GM21723 (cell line): ENCODE results near the gene ARHGEF11.
"Not testable (repeated sequence)": the region's sequence is repeated elsewhere in the genome, so short reads cannot be mapped to it uniquely, and the experiment has no call there.

Source experiments
- ATAC-seq: cut with Tn5 transposase; IDR thresholded peaks from one replicate; pipeline ENCODE4 v1.9.1; 2021; ENCODE audit warnings: mild to moderate bottlenecking, moderate library complexity; ENCODE audit not compliant: unreplicated experiment

The ARHGEF11 gene

DNA sequence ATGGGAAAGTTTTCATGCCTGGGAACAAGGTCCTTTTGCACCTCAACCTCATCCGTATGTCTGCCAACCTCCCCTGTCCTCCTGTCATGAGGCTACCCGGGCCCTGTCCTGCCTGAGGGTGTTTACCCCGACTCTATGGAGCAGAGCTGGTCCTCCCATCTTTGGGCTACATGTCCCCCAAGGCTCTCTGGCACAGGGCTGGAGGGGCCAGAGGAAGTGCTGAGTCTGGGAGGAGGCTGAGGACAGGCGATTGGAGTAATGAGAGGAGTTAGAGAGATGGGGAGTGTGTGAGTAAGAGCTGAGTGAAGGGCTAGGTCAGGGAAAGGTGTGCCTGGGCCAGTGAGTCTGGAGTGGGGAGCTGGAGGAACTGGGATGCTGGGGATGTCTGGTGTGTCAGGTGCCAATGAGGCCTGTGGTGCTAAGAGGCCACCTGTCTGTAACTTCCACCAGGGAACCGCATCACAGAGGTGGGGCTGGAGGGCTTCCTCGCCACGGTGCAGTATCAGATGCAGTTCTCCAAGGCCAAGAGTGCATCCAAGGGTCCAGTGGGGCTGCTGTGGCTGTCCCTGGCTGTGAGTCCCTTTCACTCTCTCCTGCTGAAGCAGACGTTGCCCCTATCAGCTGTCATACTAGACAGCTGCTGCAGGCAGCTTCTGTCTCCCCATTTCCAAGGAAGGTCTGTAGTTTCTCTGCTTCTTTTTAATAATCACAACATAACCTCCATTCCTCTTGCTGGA, 113.4 kb downstream of the ARHGEF11 start:
- no peak for ATAC-seq

GRCh38 chr1:156931211-156931952, 114.2 kb downstream of the ARHGEF11 start:
- no peak for ATAC-seq

DNA sequence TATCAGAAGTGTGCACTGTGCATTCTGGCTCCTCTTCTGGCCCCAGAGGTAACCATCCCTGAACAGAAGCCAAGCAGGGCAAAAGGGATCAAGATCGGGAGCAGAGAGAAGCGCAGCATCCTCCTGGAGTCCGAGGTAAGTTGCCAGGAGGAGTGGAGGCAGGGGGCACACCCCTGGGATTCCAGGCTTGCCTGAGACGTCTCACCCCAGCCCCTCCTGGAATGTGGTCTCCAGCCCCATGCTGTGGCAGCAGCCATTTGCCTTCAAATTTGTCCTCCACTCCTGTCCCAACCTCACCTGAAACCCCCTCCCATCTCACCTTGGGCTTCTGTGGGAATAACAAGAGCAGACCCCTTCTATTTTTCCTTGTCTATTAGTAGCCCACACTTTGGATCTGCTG, 115.1 kb downstream of the ARHGEF11 start:
- ATAC-seq = no peak

GRCh38 chr1:156929596-156930238, 115.8 kb downstream of the ARHGEF11 start:
- ATAC-seq = no peak

DNA sequence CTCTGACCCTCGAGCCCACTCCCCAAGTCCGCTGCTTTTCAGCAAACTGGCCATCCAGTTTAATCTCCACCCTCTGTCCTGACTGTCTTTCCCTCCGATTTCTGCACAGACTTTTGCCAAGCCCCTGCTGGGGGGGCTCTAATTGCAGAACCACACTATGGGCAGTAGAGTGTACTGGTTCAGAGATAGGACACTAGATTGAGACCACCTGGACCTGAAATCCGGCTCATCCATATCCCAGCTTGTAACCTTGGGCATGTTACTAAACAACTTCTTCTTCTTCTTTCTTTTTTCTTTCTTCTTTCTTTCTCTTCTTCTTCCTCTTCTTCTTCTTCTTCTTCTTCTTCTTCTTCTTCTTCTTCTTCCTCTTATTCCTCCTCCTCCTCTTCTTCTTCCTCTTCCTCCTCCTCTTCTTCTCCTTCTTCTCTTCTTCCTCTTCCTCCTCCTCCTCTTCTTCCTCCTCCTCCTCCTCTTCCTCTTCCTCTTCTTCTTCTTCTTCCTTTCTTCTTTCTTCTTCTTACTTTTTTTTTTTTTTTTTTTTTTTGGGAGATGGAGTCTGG, 117.4 kb downstream of the ARHGEF11 start:
- ATAC-seq = no peak

GRCh38 chr1:156927215-156928042, 118.1 kb downstream of the ARHGEF11 start:
- ATAC-seq = no peak

- not testable (repeated sequence) for ATAC-seq
Measured at GRCh38 chr1:156926695-156927094, 118.8 kb downstream of the ARHGEF11 start.

GRCh38 chr1:156926175-156926574, 119.4 kb downstream of the ARHGEF11 start:
- ATAC-seq = no peak

DNA sequence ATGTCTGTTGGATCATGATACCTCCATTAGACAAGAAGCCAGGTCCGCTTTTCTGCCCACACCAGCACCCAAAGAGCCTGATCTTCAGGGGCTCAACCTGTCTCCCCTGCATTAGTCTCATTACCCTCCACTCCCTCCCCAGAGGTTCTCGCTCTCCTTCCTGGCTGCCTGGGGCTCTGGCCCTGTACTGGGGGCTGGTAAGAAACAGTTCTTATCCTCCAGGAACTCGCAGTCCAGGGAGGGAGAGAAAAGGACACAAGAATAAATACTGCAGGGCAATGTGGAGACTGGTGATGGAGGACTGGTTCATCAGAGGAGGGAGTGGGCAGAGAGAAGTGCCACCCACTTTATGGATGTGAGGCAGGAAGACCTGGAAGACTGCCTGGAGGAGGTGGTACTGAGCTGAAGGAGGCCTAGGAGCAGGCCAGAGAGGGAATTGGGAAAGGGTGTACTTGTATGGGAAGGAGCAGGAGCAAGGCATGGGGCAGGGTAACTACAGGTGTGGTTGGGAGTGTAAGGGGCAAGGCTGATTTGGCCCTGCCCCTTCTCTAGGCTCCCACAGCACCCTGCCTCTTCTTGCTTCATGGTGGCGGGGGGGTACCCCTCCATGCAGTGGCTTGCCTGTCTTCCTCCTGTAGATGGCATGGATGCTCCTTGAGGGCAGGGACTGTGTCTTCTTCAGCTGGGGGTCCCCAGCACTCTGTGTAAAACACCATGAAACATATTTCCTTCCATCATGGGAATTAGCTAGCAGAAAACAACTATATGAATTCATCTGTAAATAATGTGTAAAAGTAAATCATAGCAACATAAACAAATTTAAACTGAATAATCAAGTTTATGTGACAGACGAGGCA, 120.2 kb downstream of the ARHGEF11 start:
- ATAC-seq = no peak

- ATAC-seq = no peak
Measured at GRCh38 chr1:156924478-156925153, 120.9 kb downstream of the ARHGEF11 start.

DNA sequence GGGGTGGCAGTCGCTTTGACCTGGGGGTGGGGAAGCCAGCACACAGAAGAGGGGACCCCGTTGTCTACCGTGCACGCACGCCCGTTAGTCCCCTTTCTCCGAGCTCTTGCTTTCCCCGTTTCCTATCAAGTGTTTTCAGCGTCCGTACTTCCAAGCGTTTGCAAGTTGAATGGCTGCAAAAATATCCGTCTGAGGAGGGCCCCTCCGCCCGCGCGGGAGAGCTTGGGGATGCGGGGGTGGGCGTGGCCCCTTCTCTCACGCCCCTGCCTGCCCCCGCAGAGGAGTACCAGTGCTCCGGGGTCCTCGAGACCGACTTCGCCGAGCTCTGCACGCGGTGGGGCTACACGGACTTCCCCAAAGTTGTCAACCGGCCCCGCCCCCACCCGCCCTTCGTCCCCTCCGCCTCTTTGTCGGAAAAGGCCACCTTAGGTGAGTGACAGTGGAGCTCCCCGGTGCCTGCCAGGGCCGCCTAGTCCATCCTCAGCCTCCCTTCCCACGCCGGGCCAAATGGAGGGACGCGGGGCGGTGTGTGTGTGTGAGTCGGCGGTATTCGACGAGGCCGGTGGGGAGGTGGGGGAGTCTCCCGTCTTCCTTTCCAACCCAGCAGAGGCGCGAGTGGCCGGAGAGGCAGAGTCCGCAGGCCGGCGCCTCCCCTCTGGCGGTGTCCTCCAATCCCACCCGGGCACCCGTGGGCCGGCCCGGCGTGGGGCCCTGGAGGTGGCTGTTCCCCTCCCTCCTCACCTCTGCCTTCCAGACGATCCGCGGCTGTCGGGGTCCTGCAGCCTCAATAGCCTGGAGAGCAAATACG, 121.7 kb downstream of the ARHGEF11 start:
- ATAC-seq = no peak

DNA sequence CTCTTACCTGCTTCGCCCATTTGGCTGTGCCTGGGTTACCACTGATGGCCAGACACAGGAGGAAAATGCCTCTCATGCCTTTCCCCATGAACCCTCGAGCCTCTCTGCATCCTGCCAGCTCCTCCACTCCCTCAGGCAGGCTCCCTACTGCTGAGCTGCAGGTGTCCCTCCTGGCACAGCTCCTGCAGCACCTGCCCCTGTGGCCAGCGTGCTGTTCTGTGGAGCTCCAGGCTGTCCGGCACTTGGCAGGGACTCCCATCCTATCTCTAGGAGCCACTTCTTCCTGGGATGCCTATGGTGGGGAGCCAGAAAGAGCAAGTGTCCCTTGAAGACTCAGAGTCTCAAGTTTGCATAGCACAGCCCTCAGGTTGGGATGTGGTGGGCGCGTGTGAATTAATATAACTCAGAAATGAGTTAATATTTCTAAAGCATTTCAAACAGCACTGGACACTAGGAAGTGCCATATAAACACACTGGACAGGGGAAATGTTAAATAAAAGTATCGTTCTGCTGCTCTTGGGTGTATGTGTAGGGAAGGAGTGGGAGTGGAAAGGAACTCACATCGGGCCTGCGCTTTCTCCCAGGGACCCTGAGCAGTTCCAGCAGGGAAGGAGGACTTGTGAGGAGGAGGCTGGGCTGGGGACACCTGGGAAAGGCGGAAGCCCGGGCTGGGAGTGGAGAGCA, 122.4 kb downstream of the ARHGEF11 start:
- no peak for ATAC-seq

DNA sequence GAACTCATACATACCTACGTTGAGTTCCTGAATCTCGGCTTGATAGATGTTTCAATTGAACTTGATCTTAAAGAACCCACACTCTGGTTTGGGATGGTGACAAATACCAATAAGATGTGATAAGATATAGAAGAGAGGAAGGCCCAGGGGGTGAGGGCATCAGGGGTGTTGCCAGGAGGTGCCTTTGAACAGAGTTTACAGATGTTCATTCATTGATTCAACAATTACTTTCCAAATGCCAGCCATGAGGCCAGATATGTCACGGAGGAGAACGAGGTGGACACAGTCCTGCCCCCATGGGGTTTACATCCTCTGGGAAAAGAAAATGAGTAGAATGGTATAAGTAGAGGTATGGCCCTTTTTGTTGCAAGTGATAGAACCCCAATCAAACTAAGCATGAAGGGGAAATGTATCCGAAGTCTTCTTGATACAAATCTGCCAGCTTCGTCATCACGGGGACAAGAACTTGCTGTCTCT, 124.5 kb downstream of the ARHGEF11 start:
- no peak for ATAC-seq

DNA sequence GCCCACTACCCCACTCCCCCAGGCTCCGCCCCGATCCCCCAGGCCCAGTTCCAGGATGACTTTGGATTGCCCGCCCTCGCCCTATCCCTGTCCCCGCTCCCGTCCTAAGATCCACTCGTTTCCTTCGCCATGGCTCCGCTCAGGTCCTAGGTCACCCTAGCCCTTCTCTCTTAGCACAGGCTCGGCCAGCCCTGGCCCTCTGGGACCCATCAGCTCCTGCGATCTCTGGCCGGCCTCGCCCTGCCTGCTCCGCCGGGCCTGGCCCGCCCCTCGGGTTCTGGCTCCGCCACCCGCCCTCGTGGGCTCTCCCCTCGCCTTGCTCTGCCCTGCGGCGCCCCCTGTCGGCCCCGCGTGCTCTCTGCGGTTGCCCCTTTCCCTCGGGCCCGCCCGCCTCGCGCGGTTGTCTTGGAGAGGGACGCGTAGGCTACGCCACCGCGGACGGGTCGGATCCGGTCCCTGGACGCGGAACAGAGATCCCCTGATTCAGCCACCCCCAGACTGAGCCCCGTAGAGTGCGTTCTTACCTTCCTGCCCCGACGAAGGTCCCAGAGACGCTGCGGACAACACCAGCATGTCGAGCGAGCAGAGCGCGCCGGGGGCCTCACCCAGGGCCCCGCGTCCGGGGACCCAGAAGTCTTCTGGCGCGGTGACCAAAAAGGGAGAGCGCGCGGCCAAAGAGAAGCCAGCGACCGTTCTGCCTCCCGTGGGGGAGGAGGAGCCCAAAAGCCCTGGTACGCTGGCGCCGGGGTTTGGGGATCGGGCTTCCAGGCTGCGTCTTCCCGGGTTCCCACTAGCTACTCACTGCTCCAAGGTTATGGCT, 125.1 kb downstream of the ARHGEF11 start, which contains the start of gene LRRC71:
LRRC71 (plus strand) TSS at position 400 of the 820 bp plus-strand sequence; CDS start at position 572, 172 bp downstream.
- ATAC-seq = no peak

GRCh38 chr1:156914440-156914856, 131.1 kb downstream of the ARHGEF11 start:
- no peak for ATAC-seq

GRCh38 chr1:156913809-156914387, 131.6 kb downstream of the ARHGEF11 start:
- ATAC-seq = no peak
